Glutamatergic neuron (in vitro differentiated cells): ENCODE results near the gene CDH20. TPM values are rescaled to one million over a fixed set of nuclear protein-coding genes. Genes with fewer than 3 reads are reported as not detected.

Experiments
- DNase-seq: peaks from one replicate; pipeline ENCODE4 v3.0.0; 2022
- H3K27ac Mint-ChIP-seq: one replicate; pipeline ENCODE4 v1.8.0; 2020; ENCODE audit warnings: mild to moderate bottlenecking, mixed read lengths, inconsistent platforms; ENCODE audit not compliant: unreplicated experiment
- H3K27me3 Mint-ChIP-seq: one replicate; pipeline ENCODE4 v1.8.0; 2020; ENCODE audit warnings: mild to moderate bottlenecking, moderate library complexity, mixed read lengths, inconsistent platforms; ENCODE audit not compliant: unreplicated experiment
- H3K36me3 Mint-ChIP-seq: one replicate; pipeline ENCODE4 v1.8.0; 2020; ENCODE audit warnings: mild to moderate bottlenecking, mixed read lengths, inconsistent platforms; ENCODE audit not compliant: unreplicated experiment
- H3K4me1 Mint-ChIP-seq: one replicate; pipeline ENCODE4 v1.8.0; 2020; ENCODE audit warnings: mild to moderate bottlenecking, low read depth, mixed read lengths, inconsistent platforms; ENCODE audit not compliant: unreplicated experiment
- H3K4me3 Mint-ChIP-seq: one replicate; pipeline ENCODE4 v1.8.0; 2020; ENCODE audit warnings: mild to moderate bottlenecking, mixed read lengths, inconsistent platforms; ENCODE audit not compliant: unreplicated experiment
- H3K9me3 Mint-ChIP-seq: one replicate; pipeline ENCODE4 v1.8.0; 2020; ENCODE audit warnings: mild to moderate bottlenecking, moderate library complexity, mixed read lengths, inconsistent platforms; ENCODE audit not compliant: unreplicated experiment
- CTCF ChIP-seq: fragments of 200-600 bp; sonication (generic); IDR thresholded peaks from one replicate; pipeline ENCODE4 v1.5.0; 2021; ENCODE audit not compliant: partially characterized antibody, unreplicated experiment
- total RNA-seq: library from RNA; stranded (reverse); fragmentation: NEBNext Ultra II Directional; extraction: Animal tissue kit (Norgen Biotek cat#: 25700); gene quantifications from one replicate; pipeline ENCODE4 v1.2.1, GENCODE V29; 2021; ENCODE audit not compliant: unreplicated experiment

Gene CDH20
- total RNA-seq, 1 donor from 2014 or later = 0.47 TPM

GRCh38 chr18:61530681-61531080 is 197.5 kb downstream of the CDH20 start:
- H3K27ac Mint-ChIP-seq = no peak overlapping the region
- no peaks in the 10 kb centered on the region for H3K9me3 Mint-ChIP-seq
- peaks cover 6% of the 10 kb centered on the region for H3K36me3 Mint-ChIP-seq
- no peak for DNase-seq
- H3K27me3 Mint-ChIP-seq = no peaks in the 10 kb centered on the region
- H3K4me3 Mint-ChIP-seq = no peak overlapping the region
- peaks cover 22% of the 10 kb centered on the region for H3K4me1 Mint-ChIP-seq
- TF ChIP-seq CTCF = no peak

GRCh38 chr18:61531182-61531581 is 198.0 kb downstream of the CDH20 start:
- Mint-ChIP-seq H3K9me3 (no peaks in the 10 kb centered on the region), H3K27ac (no peak overlapping the region), H3K4me1 (peaks cover 22% of the 10 kb centered on the region), H3K27me3 (no peaks in the 10 kb centered on the region), H3K4me3 (no peak overlapping the region), H3K36me3 (peaks cover 6% of the 10 kb centered on the region)
- TF ChIP-seq CTCF = no peak
- no peak for DNase-seq

- no peaks in the 10 kb centered on the region for H3K9me3 Mint-ChIP-seq
These were observed 198.7 kb downstream of the CDH20 start for GRCh38 chr18:61531891-61532290.

GRCh38 chr18:61535401-61535800 is 202.2 kb downstream of the CDH20 start:
- Mint-ChIP-seq H3K4me3 (no peak overlapping the region), H3K4me1 (peaks cover 6% of the 10 kb centered on the region), H3K36me3 (no peaks in the 10 kb centered on the region), H3K27ac (no peak overlapping the region), H3K9me3 (no peaks in the 10 kb centered on the region), H3K27me3 (no peaks in the 10 kb centered on the region)
- no peak for TF ChIP-seq CTCF
- DNase-seq = no peak

More at GRCh38 chr18:61531891-61532290, 198.7 kb downstream of the CDH20 start:
- H3K27me3 Mint-ChIP-seq = no peaks in the 10 kb centered on the region
- H3K4me1 Mint-ChIP-seq = peaks cover 22% of the 10 kb centered on the region
- H3K4me3 Mint-ChIP-seq = no peak overlapping the region
- no peak overlapping the region for H3K27ac Mint-ChIP-seq
- no peak for DNase-seq
- TF ChIP-seq CTCF = no peak
- H3K36me3 Mint-ChIP-seq = peaks cover 6% of the 10 kb centered on the region

GRCh38 chr18:61541673-61542072 is 208.4 kb downstream of the CDH20 start:
- no peaks in the 10 kb centered on the region for H3K4me1 Mint-ChIP-seq
- H3K9me3 Mint-ChIP-seq = no peaks in the 10 kb centered on the region
- H3K36me3 Mint-ChIP-seq = no peaks in the 10 kb centered on the region
- no peak overlapping the region for H3K4me3 Mint-ChIP-seq
- DNase-seq = no peak
- H3K27me3 Mint-ChIP-seq = no peaks in the 10 kb centered on the region
- TF ChIP-seq CTCF = no peak
- H3K27ac Mint-ChIP-seq = no peak overlapping the region
